SH-SY5Y (cell line): ENCODE results near the gene VAC14.

ENCODE experiments used
- GATA2 ChIP-seq: IDR thresholded peaks from 2 replicates; pipeline ENCODE4 v1.6.1; 2011; ENCODE audit warnings: mild to moderate bottlenecking, low read depth, low read length
- GATA3 ChIP-seq: IDR thresholded peaks from 2 replicates; pipeline ENCODE4 v1.6.1; 2011; ENCODE audit warnings: low read depth, mild to moderate bottlenecking, low read length, moderate library complexity

GRCh38 chr16:70805787-70806186 lies 4.8 kb upstream of the VAC14 start:
- no peak for TF ChIP-seq GATA2
- TF ChIP-seq GATA3: no peak
